HG03196 (cell line): ENCODE data around the gene TPST2.

Experiments used
- ATAC-seq: cut with Tn5 transposase; IDR thresholded peaks from one replicate; pipeline ENCODE4 v1.9.1; 2021; ENCODE audit not compliant: unreplicated experiment

TPST2 gene

DNA sequence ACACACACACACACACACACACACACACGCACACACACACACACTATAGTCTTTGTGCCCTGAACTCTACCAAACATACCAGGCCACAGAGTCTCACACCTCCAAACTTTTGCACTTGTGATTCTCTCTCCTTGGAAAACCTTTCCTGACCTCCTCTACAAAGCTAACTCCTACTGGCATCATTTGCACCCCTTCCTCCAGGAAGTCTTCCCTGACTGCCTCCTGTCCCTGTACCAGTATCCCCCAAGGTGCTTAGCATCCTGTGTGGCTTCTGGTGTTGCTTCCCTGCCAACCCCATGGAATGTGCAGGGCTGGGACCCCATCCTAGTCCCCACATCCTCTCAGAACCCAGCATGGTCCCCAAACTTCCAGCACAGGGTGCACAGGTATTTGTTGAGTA, 8.9 kb downstream of the TPST2 start:
- no peak for ATAC-seq

GRCh38 chr22:26580240-26580962, 9.5 kb downstream of the TPST2 start:
- ATAC-seq: no peak

DNA sequence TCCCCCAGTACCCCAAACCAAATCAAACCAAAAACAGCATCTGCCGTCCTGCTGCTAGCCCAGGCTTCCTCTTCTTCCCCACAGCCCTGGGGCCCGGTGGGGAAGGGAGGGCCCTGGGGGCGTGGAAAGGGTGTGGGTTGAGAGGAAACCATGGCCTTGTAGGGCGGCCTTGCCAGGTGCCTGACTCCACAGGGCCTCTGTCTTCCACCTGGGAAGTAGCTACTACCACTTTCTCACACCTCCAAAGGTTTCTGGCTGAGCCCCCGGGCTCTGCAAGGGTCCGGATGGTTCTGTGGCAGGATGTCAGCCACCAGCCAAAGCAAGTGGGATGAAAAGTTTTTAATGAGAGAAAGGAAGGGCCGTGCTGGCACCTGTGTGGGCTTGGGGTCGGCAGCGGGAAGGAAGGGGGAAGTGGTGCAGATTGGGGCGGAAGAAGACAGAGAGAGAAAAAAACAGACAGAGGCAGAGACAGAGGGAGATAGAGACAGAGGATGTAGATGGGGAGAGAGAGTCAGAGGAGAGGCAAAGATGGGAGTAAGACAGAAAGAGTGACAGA, 10.5 kb downstream of the TPST2 start:
- peak; percentile 53 for ATAC-seq

DNA sequence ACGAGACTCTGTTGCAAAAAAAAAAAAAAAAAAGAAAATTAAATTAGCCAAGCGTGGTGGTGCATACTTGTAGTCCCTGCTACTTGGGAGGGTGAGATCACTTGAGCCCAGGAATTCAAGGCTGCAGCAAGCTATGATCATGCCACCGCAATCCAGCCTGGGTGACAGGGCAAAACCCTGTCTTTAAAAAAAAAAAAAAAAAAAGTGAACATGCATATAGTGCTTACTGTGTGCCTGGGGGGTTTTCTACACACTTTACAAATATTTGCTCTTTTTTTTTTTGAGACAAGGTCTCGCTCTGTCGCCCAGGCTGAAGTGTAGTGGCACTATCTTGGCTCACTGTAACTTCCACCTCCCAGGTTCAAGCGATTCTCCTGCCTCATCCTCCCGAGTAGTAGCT, 12.9 kb downstream of the TPST2 start:
- no peak for ATAC-seq

- no peak for ATAC-seq
Observed at GRCh38 chr22:26576026-26576680, 13.8 kb downstream of the TPST2 start.

DNA sequence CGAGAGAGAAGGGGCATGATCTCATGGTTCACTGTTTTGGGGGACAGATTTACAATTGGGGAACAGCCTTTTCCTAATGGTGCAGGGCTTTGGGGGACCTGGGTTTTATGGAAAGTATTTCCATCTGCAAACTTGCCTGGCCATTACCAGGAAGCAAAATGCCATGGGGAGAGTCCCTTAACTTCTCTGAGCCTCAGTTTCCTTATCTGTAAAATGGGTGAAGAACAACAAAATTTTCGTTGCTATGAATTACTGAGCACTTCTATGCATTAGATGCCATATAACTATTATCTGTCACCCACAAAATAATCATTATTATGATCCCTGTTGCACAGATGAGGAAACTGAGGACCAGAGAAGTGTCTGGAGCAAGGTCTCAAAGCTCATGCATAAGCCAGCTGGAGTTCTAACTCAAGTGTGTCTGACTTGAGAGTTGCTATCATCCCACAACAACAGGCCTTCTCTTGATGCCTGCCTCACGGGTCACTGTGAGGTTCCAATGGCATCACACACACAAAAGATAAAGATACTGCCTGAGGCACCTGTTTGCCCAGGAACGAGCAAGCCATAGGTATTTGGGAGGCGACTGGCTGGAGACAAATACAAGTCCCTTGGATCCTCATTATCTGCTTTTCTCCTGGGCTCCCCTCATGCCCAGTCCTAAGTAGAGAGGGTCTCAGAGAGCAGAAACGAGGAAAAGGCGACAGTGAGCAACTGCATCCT, 15.8 kb downstream of the TPST2 start:
- ATAC-seq: no peak

DNA sequence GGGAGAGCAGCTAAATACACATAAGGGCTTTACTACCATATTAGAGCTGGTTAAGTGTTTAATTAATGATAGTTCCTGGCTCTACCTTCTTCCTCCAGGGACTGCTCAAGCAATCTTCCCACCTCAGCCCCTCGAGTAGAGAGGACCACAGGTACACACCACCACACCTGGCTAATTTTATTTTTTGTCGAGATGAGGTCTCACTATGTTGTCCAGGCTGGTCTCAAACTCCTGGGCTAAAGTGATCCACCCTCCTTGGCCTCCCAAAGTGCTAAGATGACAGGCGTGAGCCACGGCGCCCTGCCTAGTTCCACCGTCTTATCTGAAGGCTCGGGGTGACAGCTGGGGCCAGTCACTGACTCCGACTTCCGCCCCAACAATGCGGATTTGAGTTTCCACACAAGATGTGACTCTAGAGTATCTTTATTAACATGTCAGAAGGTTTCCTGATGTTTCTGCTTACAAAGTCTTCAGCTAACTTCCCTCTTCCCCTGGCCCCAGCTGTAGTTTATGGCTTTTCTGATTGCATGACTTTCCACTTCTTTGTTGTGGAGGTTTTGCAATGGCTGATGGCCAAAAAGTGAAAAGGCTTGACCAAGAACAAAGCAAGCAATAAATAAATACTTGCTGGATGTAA, 16.8 kb downstream of the TPST2 start:
- ATAC-seq: no peak

DNA sequence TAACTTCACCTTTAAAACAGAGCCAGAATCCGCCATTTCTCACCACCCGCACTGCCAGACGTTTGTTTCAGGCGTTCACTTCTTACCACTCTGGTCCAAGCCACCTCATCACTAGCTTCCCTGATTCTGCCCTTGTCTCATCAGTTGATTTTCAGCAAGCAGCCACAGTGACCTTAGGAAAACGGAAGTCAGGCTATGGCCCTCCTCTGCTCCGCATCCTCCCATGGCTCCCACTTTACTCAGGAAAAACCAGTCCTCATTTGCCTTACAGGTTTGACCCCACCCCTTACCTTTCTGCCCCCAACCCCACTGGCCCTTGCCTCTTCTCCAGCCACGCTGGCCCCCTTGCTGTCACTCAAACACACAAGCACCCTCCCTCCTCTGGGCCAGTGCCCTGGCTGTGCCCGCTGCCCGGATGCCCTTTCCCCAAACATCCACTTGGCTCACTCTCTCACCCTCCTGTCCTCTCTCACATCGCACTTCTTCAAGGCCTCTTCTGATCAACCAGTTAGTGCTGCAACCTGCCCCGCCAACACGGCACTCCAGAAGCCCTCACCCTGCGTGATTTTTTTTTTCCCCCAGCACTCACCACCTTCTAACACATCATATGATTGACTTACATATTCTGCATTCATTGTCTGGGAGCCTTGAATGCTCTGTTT, 18.9 kb downstream of the TPST2 start:
- ATAC-seq: no peak

DNA sequence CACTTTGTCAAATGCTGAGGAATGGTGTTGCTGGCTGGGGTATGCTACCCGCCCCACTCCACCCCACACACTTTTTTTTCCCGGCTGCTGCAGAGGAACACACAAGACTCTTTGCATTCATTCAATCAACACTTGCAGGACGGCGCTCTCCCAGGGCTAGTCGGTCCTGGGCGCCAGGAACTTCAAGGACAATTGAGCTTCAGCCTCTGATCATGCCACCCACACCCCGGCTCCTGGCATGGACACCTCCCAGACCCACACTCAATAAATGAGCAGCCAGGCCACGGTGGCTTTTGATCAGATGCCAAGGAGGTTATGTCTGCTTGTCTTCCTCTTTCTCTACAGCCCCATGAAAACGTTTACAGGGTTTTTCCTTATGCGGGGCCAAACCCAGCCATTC, 19.8 kb downstream of the TPST2 start:
- ATAC-seq: no peak

DNA sequence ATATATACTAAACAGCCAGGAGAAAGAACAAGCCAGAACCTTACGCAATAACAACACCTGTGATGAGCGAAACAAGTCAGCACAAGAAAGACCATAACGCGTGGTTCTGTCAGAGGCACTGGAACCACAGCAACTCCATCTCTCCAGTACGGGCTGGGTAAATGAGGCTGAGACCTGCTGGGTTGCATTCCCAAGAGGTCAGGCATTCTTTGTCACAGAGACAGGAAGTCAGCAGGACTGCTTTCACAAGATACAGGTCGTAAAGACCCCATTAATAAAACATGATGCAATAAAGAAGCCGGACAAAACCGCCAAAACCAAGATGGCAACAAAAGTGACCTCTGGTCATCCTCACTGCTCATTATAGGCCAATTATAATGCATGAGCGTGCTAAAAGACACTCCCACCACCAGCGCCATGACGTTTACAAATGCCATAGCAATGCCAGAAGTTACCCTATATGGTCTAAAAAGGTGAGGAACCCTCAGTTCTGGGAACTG, 21.7 kb downstream of the TPST2 start:
- no peak for ATAC-seq

- ATAC-seq: no peak
Observed at GRCh38 chr22:26567610-26568009, 22.3 kb downstream of the TPST2 start.

DNA sequence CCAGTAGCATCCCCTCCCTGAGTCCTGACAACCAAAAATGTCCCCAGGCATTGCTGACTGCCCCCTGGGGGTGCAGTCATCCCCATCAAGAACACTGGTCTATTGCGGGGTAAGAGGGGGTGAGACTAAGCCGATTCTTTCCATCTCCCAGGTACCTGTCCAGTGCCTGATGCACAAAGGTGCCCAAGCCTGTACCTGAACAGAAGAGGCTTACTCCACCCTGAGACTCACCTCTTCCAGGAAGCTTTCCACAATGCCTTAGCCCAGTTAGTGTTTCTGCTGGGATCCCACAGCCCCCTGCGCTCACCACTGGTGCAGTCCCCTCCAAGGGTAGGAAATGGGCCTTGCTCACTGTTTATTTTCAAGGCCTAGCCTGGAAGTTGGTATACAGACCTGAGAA, 22.9 kb downstream of the TPST2 start:
- ATAC-seq: no peak

DNA sequence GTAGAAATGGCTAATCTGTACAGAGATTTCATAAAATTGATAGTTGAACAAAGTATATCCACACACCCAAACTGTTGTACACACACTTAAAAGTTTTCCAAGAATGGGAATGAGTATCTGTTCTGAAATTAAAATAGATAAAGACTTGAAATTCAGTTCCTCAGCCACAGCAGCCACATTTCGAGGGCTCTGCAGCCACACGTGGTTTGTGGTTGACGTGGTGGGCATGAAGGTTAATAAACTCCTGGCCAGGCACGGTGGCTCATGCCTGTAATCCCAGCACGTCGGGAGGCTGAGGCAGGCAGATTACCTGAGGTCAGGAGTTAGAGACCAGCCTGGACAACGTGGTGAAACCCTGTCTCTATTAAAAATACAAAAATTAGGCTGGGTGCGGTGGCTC, 24.0 kb downstream of the TPST2 start:
- ATAC-seq: no peak

DNA sequence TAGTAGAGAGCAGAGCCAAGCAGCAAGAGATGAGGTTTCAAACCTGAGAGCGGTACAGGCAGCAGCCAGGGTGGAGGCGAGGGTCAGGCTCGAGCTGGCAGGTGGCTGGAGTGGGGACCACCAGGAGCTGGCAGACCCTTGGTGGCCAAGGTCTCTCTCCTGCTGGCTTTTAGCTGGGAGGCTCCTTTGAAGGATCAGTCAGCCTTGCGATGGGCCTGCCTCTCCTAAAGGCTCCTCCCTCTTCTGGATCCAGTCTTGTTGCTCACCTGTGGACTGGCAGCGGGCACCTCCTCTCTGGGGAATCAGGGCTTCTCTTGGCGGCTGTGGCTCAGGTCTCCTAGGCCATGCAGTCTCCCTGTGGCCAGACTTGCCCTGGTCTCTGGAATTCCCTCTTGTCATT, 24.8 kb downstream of the TPST2 start:
- no peak for ATAC-seq

DNA sequence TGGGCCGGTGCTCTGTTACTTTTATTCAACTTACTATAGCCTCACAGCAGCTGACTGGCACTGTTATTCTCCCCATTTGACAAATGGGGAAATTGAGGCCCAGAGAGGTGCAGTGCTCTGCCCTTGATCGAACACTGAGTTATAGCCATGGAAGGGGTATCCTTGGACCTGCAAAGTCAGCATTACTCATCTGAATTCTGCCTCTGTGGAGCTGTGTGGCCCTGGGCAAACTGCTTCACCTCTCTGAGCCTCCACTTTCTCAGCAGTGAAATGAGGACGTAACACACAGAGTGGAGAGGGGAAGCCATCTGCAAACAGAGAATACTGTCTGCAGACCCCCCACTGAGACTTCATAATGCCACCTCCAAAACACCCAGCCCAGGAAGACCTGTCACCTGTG, 25.3 kb downstream of the TPST2 start:
- no peak for ATAC-seq

DNA sequence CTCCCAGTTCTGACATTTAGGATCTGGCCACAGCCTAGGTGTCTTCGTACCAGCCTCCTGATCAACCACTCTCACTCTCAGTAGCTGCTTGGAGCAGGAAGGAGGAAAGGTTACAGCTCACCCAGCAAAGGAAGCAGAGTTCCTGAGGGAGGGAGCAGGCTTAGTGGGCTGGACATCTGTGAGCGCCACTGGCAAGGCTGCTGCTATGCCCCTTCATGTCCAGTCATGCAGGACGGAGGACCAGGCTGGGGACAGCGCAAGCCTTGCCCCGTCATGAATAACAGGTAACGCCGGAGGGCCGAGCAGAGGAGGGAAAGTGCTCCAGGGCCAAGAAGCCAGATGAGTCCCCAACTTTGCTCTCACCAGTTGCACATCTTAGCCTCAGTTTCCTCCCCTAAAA, 25.8 kb downstream of the TPST2 start:
- no peak for ATAC-seq

GRCh38 chr22:26563022-26563421, 26.9 kb downstream of the TPST2 start:
- ATAC-seq: no peak

DNA sequence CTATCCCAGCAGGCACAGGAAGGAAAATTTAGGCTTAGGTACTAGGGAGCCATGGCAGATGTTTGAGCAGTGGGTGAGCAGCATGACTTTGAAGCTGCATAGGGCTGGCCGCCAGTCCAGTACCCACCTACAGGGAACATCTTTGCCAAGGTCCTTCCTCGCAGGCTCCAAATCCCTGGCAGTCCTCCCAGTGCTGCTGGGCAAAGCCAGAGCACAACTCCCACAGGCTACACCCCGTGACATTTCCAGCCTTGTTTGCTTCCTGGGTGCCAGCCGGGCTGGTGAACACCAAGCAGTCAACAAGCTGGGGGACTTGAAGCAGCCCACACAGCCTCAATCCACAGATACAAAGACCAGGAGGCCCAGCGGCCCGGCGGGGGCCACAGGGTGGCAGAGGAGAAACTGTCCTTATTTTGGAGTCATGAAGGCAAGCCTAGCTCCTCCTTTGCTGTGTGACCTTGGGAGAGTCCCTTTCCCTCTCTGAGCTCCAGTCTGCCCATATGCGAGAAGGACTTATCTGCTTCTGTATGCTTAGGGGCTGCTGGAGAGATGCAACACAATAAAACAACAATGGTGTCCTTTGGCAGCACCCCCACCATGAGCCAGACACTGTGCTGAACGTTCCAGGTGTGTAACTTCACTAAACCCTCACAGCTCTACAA, 28.0 kb downstream of the TPST2 start:
- no peak for ATAC-seq

DNA sequence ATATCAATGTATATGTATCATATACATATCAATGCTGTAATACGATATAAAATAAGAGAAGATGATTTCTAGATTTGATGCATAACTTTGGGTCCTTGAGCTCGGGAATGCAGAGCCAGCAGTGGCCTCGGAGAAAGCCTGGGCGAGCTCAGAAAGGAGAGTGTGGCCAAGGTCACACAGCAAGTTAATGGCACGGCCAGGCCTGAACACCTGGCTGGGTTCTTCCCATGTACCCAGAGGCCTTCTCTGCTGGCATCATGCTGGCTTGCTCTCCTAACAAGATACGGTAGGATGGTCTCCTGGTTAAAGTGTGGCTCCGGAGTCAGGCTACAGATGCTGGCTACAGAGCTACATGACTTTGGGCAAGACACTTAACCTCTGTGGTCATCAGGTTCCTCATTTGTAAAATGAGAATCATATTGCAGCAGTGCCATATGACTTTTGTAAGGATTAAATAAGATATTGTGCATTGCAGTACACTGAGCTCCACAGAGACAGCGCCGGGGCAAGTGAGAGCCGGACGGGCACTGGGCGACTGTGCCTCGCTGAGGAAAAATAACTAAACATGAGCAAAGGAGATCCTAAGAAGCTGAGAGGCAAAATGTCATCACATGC, 29.9 kb downstream of the TPST2 start:
- no peak for ATAC-seq
